IMR-90 (cell line): Measurements from ENCODE around the gene MSN. TPM values are rescaled to one million over a fixed set of nuclear protein-coding genes. Genes with fewer than 3 reads are reported as not detected.

Experiments used
- ATAC-seq: fragments of 200-7000 bp; cut with Tn5 transposase; 2 replicates; pipeline ENCODE4 v1.9.1; 2020; ENCODE audit warnings: low read depth, mild to moderate bottlenecking, moderate library complexity
- BruUV-seq: library from RNA; stranded (reverse); fragments of 400-500 nt; replicated peaks from 2 replicates; lab custom pipeline; 2021; lab: Mats Ljungman, UMichigan
- CTCF ChIA-PET: fragments of 300-600 bp; formaldehyde crosslinking; extraction: SDS; loops from one replicate; lab custom pipeline; 2021; ENCODE audit warnings: antibody characterized with exemption; lab: Yijun Ruan, JAX
- POLR2A ChIA-PET: fragments of 300-600 bp; sonication (Branson Sonifier 250); formaldehyde crosslinking; loops from one replicate; lab custom pipeline; 2022; ENCODE audit warnings: antibody characterized with exemption; ENCODE audit not compliant: unreplicated experiment; lab: Charles Lee
- DNase-seq: peaks from one replicate; pipeline ENCODE4 v3.0.0; 2013
- H2AFZ ChIP-seq: replicated peaks from 2 replicates; pipeline ENCODE3; 2013; ENCODE audit warnings: low read length, mild to moderate bottlenecking; ENCODE audit not compliant: poor library complexity
- H2AK5ac ChIP-seq: 2 replicates; pipeline ENCODE4 v1.6.1; 2013; ENCODE audit warnings: low read depth, low read length, inconsistent platforms
- H2AK9ac ChIP-seq: replicated peaks from 2 replicates; pipeline ENCODE3; 2013; ENCODE audit warnings: mild to moderate bottlenecking, low read depth, low read length, moderate library complexity; ENCODE audit not compliant: poor library complexity
- H2BK120ac ChIP-seq: 2 replicates; pipeline ENCODE4 v1.6.1; 2013; ENCODE audit warnings: low read depth, low read length, inconsistent platforms
- H2BK15ac ChIP-seq: 3 replicates; pipeline ENCODE4 v1.6.1; 2013; ENCODE audit warnings: low read depth, low read length, inconsistent platforms
- H2BK20ac ChIP-seq: 2 replicates; pipeline ENCODE4 v1.6.1; 2013; ENCODE audit warnings: low read depth, mild to moderate bottlenecking, inconsistent platforms, low read length, moderate library complexity
- H2BK5ac ChIP-seq: 2 replicates; pipeline ENCODE4 v1.6.1; 2013; ENCODE audit warnings: mild to moderate bottlenecking, low read depth, low read length, inconsistent platforms; ENCODE audit not compliant: poor library complexity, severe bottlenecking
- H3K14ac ChIP-seq: replicated peaks from 2 replicates; pipeline ENCODE4 v1.6.1; 2013; ENCODE audit warnings: low read depth, low read length, inconsistent platforms
- H3K18ac ChIP-seq: 2 replicates; pipeline ENCODE4 v1.6.1; 2013; ENCODE audit warnings: low read depth, low read length, control low read depth
- H3K23ac ChIP-seq: 2 replicates; pipeline ENCODE4 v1.6.1; 2013; ENCODE audit warnings: low read depth, low read length, inconsistent platforms
- H3K27ac ChIP-seq: 2 replicates; pipeline ENCODE4 v1.5.1; 2013; ENCODE audit warnings: mild to moderate bottlenecking, control low read depth, low read length; ENCODE audit not compliant: insufficient read depth
- H3K27me3 ChIP-seq: 2 replicates; pipeline ENCODE4 v1.6.1; 2013; ENCODE audit warnings: low read length; ENCODE audit not compliant: control insufficient read depth, insufficient read depth
- H3K36me3 ChIP-seq: 2 replicates; pipeline ENCODE4 v1.6.1; 2013; ENCODE audit warnings: low read length, mixed read lengths; ENCODE audit not compliant: control insufficient read depth, insufficient read depth
- H3K4ac ChIP-seq: 2 replicates; pipeline ENCODE4 v1.6.1; 2013; ENCODE audit warnings: low read depth, low read length, inconsistent platforms
- H3K4me1 ChIP-seq: 2 replicates; pipeline ENCODE4 v1.6.1; 2013; ENCODE audit warnings: low read length, mixed read lengths; ENCODE audit not compliant: control insufficient read depth, insufficient read depth
- H3K4me2 ChIP-seq: 2 replicates; pipeline ENCODE4 v1.6.1; 2013; ENCODE audit warnings: low read depth, mild to moderate bottlenecking, control low read depth, low read length, moderate library complexity
- H3K4me3 ChIP-seq: 2 replicates; pipeline ENCODE4 v1.5.1; 2013; ENCODE audit warnings: low read depth, mild to moderate bottlenecking, control low read depth, low read length, moderate library complexity; ENCODE audit not compliant: insufficient read depth
- H3K56ac ChIP-seq: 2 replicates; pipeline ENCODE4 v1.6.1; 2013; ENCODE audit warnings: low read length, inconsistent platforms; ENCODE audit not compliant: insufficient read depth; ENCODE audit errors: extremely low read depth
- H3K79me1 ChIP-seq, 2 experiments: 2 replicates each; pipeline ENCODE4 v1.6.1; 2013; ENCODE audit warnings: low read length in 2 of 2, inconsistent platforms in 1 of 2, low read depth in 1 of 2
- H3K9ac ChIP-seq: 2 replicates; pipeline ENCODE4 v1.6.1; 2013; ENCODE audit warnings: low read depth, low read length, control low read depth
- H3K9me1 ChIP-seq: 2 replicates; pipeline ENCODE4 v1.6.1; 2013; ENCODE audit warnings: low read length, inconsistent platforms; ENCODE audit not compliant: insufficient read depth
- H3K9me3 ChIP-seq: 2 replicates; pipeline ENCODE4 v1.6.1; 2013; ENCODE audit warnings: low read length; ENCODE audit not compliant: control insufficient read depth, insufficient read depth
- H4K20me1 ChIP-seq: 2 replicates; pipeline ENCODE4 v1.6.1; 2013; ENCODE audit warnings: low read length, inconsistent platforms; ENCODE audit not compliant: insufficient read depth
- H4K5ac ChIP-seq: 2 replicates; pipeline ENCODE4 v1.6.1; 2013; ENCODE audit warnings: mild to moderate bottlenecking, low read depth, low read length, control low read depth
- H4K8ac ChIP-seq, 2 experiments: 2 replicates each; pipeline ENCODE4 v1.6.1; 2013; ENCODE audit warnings: low read depth in 2 of 2, low read length in 2 of 2, control low read depth in 1 of 2, inconsistent platforms in 1 of 2
- H4K91ac ChIP-seq: 2 replicates; pipeline ENCODE4 v1.6.1; 2013; ENCODE audit warnings: low read depth, low read length, inconsistent platforms; ENCODE audit not compliant: insufficient read depth
- FOS ChIP-seq: fragments of 150-350 bp; IDR thresholded peaks from 2 replicates; pipeline ENCODE4 v1.6.1; 2016; ENCODE audit warnings: low read depth, low read length
- RFX5 ChIP-seq: IDR thresholded peaks from 2 replicates; pipeline ENCODE4 v1.8.0; 2012; ENCODE audit warnings: low read depth, mild to moderate bottlenecking, low read length, moderate library complexity
- SMC3 ChIP-seq: fragments of 150-350 bp; IDR thresholded peaks from 2 replicates; pipeline ENCODE4 v1.6.1; 2016; ENCODE audit warnings: low read depth, mild to moderate bottlenecking, antibody characterized with exemption, low read length, moderate library complexity
- WGBS, 2 experiments: methylation state at CpG; one replicate each; pipeline versions ENCODE4 v1.1.5 to v1.1.7; 2013; ENCODE audit warnings: missing lambda C conversion rate in 2 of 2; ENCODE audit not compliant: insufficient read length in 1 of 2; ENCODE audit errors: extremely low coverage in 2 of 2; 5-methylcytosine and 5-hydroxymethylcytosine counted together
- dilution Hi-C: fragments of 300-500 bp; cut with HindIII; formaldehyde crosslinking; loops from one replicate; pipeline ENCODE4 v1.14.3; 2018; ENCODE audit warnings: low sequenced_read_pairs; ENCODE audit not compliant: unreplicated experiment
- in situ Hi-C: fragments of 300-500 bp; cut with MboI; formaldehyde crosslinking; loops from 3 replicates; pipeline ENCODE4 v1.14.3; 2019; ENCODE audit warnings: low sequenced_read_pairs, inconsistent platforms, mixed read lengths
- intact Hi-C: fragments of 100-400 bp; cut with micrococcal nuclease; formaldehyde crosslinking; loops from 2 replicates; pipeline ENCODE4 v1.10.0; 2022
- polyA plus RNA-seq, 3 experiments: library from polyadenylated mRNA; depleted of rRNA; stranded (reverse); fragments of >200 nt; gene quantifications; 2 replicates each; pipeline ENCODE4 v1.2.3, GENCODE V29; 2012; ENCODE audit warnings: low replicate concordance in 1 of 3
- total RNA-seq: library from RNA; depleted of rRNA; stranded (reverse); fragments of >200 nt; gene quantifications from 2 replicates; pipeline ENCODE4 v1.2.3, GENCODE V29; 2012
- TF ChIP-seq, protein P1 (sequence below): conservative IDR thresholded peaks from 2 replicates; pipeline ENCODE4 v1.5.1; 2012; ENCODE audit warnings: mild to moderate bottlenecking, low read depth, low read length, improper control_type of control experiment
- TF ChIP-seq, protein P2 (sequence below): fragments of 150-350 bp; IDR thresholded peaks from 2 replicates; pipeline ENCODE4 v1.6.1; 2016; ENCODE audit warnings: low read depth, mild to moderate bottlenecking, low read length, moderate library complexity, borderline replicate concordance
- TF ChIP-seq, protein P3 (sequence below): fragments of 150-350 bp; IDR thresholded peaks from 2 replicates; pipeline ENCODE4 v1.6.1; 2017; ENCODE audit warnings: mild to moderate bottlenecking, antibody characterized with exemption, low read length, low read depth

MSN gene
- total and polyA plus RNA-seq, 2 of the 4 experiments (the other 2 are of a cell fraction), result 422 to 619 TPM

DNA sequence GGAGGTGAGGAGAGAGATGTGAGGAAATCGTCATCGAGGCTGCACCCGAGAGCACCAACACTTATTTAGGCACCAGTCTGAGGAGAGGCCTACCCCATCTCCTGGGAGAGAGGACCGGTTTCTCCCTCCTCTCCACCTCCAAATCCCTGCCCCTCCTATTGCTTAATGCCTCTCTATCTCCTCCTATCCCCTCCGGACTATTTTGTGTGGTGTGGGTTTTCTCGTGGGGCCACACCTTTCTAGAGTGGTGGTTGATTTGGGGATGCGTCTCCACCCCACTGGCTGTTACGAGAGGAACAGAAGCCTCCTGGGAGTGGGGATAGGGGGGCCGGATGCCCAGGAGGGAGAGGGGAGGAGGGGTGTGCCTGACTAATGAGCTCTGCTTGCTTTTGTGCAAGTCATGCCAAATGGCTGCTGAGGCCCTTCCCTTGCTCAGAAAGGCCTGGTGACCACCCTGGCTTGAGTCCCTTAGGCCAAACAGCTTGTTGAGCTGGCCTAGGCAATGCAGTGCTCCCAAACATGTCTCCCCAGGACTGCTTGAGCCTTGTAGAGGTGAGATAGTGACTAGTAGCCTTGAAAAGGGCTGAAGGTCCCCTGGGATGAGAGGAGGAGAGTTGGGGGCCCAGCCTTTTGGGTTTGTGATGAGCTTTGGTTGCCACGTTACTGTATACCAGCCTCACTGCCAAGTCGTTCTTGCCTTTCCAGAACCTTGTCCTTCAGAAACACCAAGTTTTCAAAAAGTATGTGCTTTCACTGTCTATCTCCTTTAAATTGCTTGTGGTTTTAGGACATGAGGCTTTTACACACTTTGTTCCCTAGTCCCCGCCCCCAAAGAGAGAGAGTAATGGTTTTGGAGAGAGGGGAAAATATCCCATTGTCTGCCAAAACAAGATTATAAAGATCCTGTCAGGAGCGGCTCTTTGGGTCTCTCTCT, 1.2 kb downstream of the MSN start (continued):
- TF ChIP-seq, protein P1, sequence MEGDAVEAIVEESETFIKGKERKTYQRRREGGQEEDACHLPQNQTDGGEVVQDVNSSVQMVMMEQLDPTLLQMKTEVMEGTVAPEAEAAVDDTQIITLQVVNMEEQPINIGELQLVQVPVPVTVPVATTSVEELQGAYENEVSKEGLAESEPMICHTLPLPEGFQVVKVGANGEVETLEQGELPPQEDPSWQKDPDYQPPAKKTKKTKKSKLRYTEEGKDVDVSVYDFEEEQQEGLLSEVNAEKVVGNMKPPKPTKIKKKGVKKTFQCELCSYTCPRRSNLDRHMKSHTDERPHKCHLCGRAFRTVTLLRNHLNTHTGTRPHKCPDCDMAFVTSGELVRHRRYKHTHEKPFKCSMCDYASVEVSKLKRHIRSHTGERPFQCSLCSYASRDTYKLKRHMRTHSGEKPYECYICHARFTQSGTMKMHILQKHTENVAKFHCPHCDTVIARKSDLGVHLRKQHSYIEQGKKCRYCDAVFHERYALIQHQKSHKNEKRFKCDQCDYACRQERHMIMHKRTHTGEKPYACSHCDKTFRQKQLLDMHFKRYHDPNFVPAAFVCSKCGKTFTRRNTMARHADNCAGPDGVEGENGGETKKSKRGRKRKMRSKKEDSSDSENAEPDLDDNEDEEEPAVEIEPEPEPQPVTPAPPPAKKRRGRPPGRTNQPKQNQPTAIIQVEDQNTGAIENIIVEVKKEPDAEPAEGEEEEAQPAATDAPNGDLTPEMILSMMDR, result no peak

DNA sequence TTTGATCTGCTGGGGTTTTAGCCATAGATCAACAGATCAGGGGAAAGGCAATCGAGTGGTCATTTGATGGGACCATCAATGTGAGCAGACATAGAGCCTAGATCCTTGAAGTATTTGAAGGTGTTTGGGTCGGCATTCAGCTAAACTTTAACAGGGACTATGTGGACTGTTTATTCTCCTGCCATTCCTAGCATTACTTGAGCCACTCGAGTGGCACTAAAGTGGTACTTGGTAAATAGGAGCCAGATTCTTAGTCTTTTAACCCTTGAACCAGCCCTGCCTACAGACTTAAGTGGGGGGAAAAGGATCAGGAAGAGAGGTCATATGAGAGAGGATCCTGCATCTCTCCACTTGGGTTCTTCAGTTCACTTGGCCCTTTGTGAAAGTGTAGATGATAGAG, 3.8 kb downstream of the MSN start:
- Histone ChIP-seq H3K9ac (no peak overlapping the region), H3K23ac (peak overlapping the region; percentile 92; the same call in 1 of the 2 replicates)
- TF ChIP-seq, protein P1, result no peak
- TF ChIP-seq FOS, result no peak
- TF ChIP-seq, protein P2, sequence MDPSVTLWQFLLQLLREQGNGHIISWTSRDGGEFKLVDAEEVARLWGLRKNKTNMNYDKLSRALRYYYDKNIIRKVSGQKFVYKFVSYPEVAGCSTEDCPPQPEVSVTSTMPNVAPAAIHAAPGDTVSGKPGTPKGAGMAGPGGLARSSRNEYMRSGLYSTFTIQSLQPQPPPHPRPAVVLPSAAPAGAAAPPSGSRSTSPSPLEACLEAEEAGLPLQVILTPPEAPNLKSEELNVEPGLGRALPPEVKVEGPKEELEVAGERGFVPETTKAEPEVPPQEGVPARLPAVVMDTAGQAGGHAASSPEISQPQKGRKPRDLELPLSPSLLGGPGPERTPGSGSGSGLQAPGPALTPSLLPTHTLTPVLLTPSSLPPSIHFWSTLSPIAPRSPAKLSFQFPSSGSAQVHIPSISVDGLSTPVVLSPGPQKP, result no peak
- no peak for TF ChIP-seq SMC3
- TF ChIP-seq, protein P3, sequence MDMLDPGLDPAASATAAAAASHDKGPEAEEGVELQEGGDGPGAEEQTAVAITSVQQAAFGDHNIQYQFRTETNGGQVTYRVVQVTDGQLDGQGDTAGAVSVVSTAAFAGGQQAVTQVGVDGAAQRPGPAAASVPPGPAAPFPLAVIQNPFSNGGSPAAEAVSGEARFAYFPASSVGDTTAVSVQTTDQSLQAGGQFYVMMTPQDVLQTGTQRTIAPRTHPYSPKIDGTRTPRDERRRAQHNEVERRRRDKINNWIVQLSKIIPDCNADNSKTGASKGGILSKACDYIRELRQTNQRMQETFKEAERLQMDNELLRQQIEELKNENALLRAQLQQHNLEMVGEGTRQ, result no peak
- TF ChIP-seq RFX5, result no peak

More for the DNA sequence above, 3.8 kb downstream of the MSN start:
- 20% methylated on average over 1 of the region's 3 CpGs; no CpG with 5 or more reads in 1 of the 2 experiments for WGBS, 2 experiments
- H4K8ac ChIP-seq, result peak overlapping the region in 1 of 2 experiments; percentile 39; a peak in 1 of 4 replicates
- intact Hi-C loops (no loop called here), dilution Hi-C loops (no loop called here), in situ Hi-C loops (no loop called here)
- no peak overlapping the region for H3K56ac ChIP-seq
- H3K27ac ChIP-seq, result no peak overlapping the region
- H3K9me3 ChIP-seq, result no peaks in the 10 kb centered on the region
- no peak for ATAC-seq
- no peak overlapping the region for H3K4ac ChIP-seq
- no peak overlapping the region for H3K18ac ChIP-seq
- H2BK15ac ChIP-seq, result no peak overlapping the region
- H3K14ac ChIP-seq, result peak overlapping the region; percentile 82
- no peak overlapping the region for H4K5ac ChIP-seq
- H3K36me3 ChIP-seq, result peaks cover 8% of the 10 kb centered on the region; the same call in 1 of the 2 replicates
- no peak overlapping the region; the same call in 1 of the 2 replicates for H2BK20ac ChIP-seq
- peaks cover 59% of the 10 kb centered on the region for H4K20me1 ChIP-seq
- BruUV-seq, result TSS peak; percentile 0
- H3K79me1 ChIP-seq, result peaks cover 0 to 5% of the 10 kb centered on the region in 2 experiments; a peak in 1 of 4 replicates
- H2AK9ac ChIP-seq, result peak overlapping the region; percentile 60
- peak overlapping the region; percentile 16; the same call in 1 of the 2 replicates for H2AK5ac ChIP-seq
- no peak for DNase-seq
- CTCF ChIA-PET, result no interaction called here
- H4K91ac ChIP-seq, result 0 out of 2 replicates have a peak overlapping the region, but pooled peaks have one; percentile 4
- peak overlapping the region; percentile 11; the same call in 1 of the 2 replicates for H3K4me3 ChIP-seq
- no peak overlapping the region for H2AFZ ChIP-seq
- no peak overlapping the region for H2BK120ac ChIP-seq
- peaks cover 4% of the 10 kb centered on the region for H3K4me1 ChIP-seq
- H3K9me1 ChIP-seq, result peaks cover 7% of the 10 kb centered on the region; the same call in 1 of the 2 replicates
- peak overlapping the region; percentile 4 for H2BK5ac ChIP-seq
- POLR2A ChIA-PET, result interaction anchor here (0.7 kb wide), 1 partner anchor 92 kb away, joined by 3 read pairs; no protein-coding TSS in a partner anchor
- peak overlapping the region; percentile 44 for H3K4me2 ChIP-seq
- H3K27me3 ChIP-seq, result no peaks in the 10 kb centered on the region
